PC-9 (cell line): ENCODE results near the gene NF2. TPM values are rescaled to one million over a fixed set of nuclear protein-coding genes. Genes with fewer than 3 reads are reported as not detected.

ENCODE experiments used
- BruUV-seq: library from RNA; stranded (reverse); fragments of 400-500 nt; replicated peaks from 2 replicates; lab custom pipeline; 2021; lab: Mats Ljungman, UMichigan
- CTCF ChIA-PET: fragments of 300-600 bp; sonication (Branson Sonifier 250); formaldehyde crosslinking; loops from one replicate; lab custom pipeline; 2022; ENCODE audit warnings: antibody characterized with exemption; lab: Charles Lee
- POLR2A ChIA-PET: fragments of 300-600 bp; sonication (Branson Sonifier 250); formaldehyde crosslinking; loops from one replicate; lab custom pipeline; 2022; ENCODE audit warnings: antibody characterized with exemption; ENCODE audit not compliant: unreplicated experiment; lab: Charles Lee
- DNase-seq, 2 experiments: peaks; one replicate each; pipeline versions ENCODE4 v3.0.0 to v3.0.0-alpha.2; 2015 to 2022; ENCODE audit warnings: mixed read lengths in 1 of 2
- H2AFZ ChIP-seq: fragments of 200-600 bp; sonication (generic); 2 replicates; pipeline ENCODE4 v1.8.1; 2017; ENCODE audit warnings: antibody characterized with exemption
- H3F3A ChIP-seq: fragments of 200-600 bp; sonication (generic); 2 replicates; pipeline ENCODE4 v1.8.1; 2017; ENCODE audit warnings: antibody characterized with exemption, mild to moderate bottlenecking, low read depth; ENCODE audit not compliant: insufficient read depth
- H3K27ac ChIP-seq: fragments of 200-600 bp; sonication (generic); 2 replicates; pipeline ENCODE4 v1.6.1; 2016; ENCODE audit warnings: mixed run types
- H3K27me3 ChIP-seq: fragments of 200-600 bp; sonication (generic); 2 replicates; pipeline ENCODE4 v1.6.1; 2016; ENCODE audit warnings: low read depth, mixed run types; ENCODE audit not compliant: insufficient read depth
- H3K36me3 ChIP-seq: fragments of 200-600 bp; sonication (generic); 2 replicates; pipeline ENCODE4 v1.6.1; 2016; ENCODE audit warnings: low read depth, mixed run types
- H3K4me1 ChIP-seq: fragments of 200-600 bp; sonication (generic); replicated peaks from 2 replicates; pipeline ENCODE4 v1.6.1; 2016; ENCODE audit warnings: mixed run types; ENCODE audit not compliant: insufficient read depth
- H3K4me2 ChIP-seq: fragments of 200-600 bp; sonication (generic); 2 replicates; pipeline ENCODE4 v1.6.1; 2017; ENCODE audit warnings: mixed run types
- H3K4me3 ChIP-seq: fragments of 200-600 bp; sonication (generic); 2 replicates; pipeline ENCODE4 v1.6.1; 2016; ENCODE audit warnings: mixed run types
- H3K79me2 ChIP-seq: fragments of 200-600 bp; sonication (generic); 2 replicates; pipeline ENCODE4 v1.6.1; 2017; ENCODE audit warnings: low read depth, mixed run types
- H3K9me2 ChIP-seq: fragments of 200-600 bp; sonication (generic); 2 replicates; pipeline ENCODE4 v1.8.1; 2017; ENCODE audit warnings: mild to moderate bottlenecking; ENCODE audit not compliant: insufficient read depth
- H3K9me3 ChIP-seq: fragments of 200-600 bp; sonication (generic); 2 replicates; pipeline ENCODE4 v1.8.1; 2016; ENCODE audit warnings: low read depth; ENCODE audit not compliant: insufficient read depth
- H4K20me1 ChIP-seq: fragments of 200-600 bp; sonication (generic); 2 replicates; pipeline ENCODE4 v1.8.1; 2017; ENCODE audit not compliant: insufficient read depth
- CTCF ChIP-seq: fragments of 200-600 bp; sonication (generic); conservative IDR thresholded peaks from 2 replicates; pipeline ENCODE4 v1.6.1; 2017; ENCODE audit warnings: mixed run types, antibody characterized with exemption, mild to moderate bottlenecking, moderate library complexity
- EZH2 ChIP-seq: fragments of 200-600 bp; sonication (generic); IDR thresholded peaks from 2 replicates; pipeline ENCODE4 v1.8.0; 2017; ENCODE audit warnings: antibody characterized with exemption, low read depth
- intact Hi-C: fragments of 100-400 bp; cut with micrococcal nuclease; formaldehyde crosslinking; loops from one replicate; pipeline ENCODE4 v1.10.0; 2022; ENCODE audit not compliant: unreplicated experiment
- total RNA-seq: library from RNA; stranded (reverse); gene quantifications from 2 replicates; pipeline ENCODE4 v1.2.3, GENCODE V29; 2021

NF2 gene
- total RNA-seq, 1 experiment from 2014 or later, result 73.2 TPM

- ChIA-PET POLR2A (no interaction called here), CTCF (no interaction called here)
These were observed 4.0 kb downstream of the NF2 start for GRCh38 chr22:29607426-29607825.

GRCh38 chr22:29609139-29609538, 5.7 kb downstream of the NF2 start:
- no peak for DNase-seq
- Histone ChIP-seq H3K4me3 (no peak overlapping the region), H3F3A (peaks cover 9% of the 10 kb centered on the region), H3K27ac (no peak overlapping the region), H3K4me1 (peaks cover 18% of the 10 kb centered on the region), H4K20me1 (no peaks in the 10 kb centered on the region), H3K79me2 (peaks cover 100% of the 10 kb centered on the region), H3K9me3 (no peaks in the 10 kb centered on the region), H2AFZ (no peak overlapping the region), H3K9me2 (no peaks in the 10 kb centered on the region), H3K4me2 (no peak overlapping the region), H3K27me3 (no peaks in the 10 kb centered on the region), H3K36me3 (no peaks in the 10 kb centered on the region; the same call in 1 of the 2 replicates)
- ChIA-PET CTCF (no interaction called here), POLR2A (no interaction called here)
- no TSS peak for BruUV-seq
- TF ChIP-seq CTCF (peak; percentile 57), EZH2 (no peak)
- intact Hi-C loops, result no loop called here

More at GRCh38 chr22:29607426-29607825, 4.0 kb downstream of the NF2 start:
- peaks cover 22% of the 10 kb centered on the region for H3K4me1 ChIP-seq
- H3K9me2 ChIP-seq, result no peaks in the 10 kb centered on the region
- H3K79me2 ChIP-seq, result peaks cover 89% of the 10 kb centered on the region
- no peak overlapping the region for H3K4me2 ChIP-seq
- H3F3A ChIP-seq, result peaks cover 9% of the 10 kb centered on the region
- H3K27ac ChIP-seq, result no peak overlapping the region
- no peaks in the 10 kb centered on the region for H3K27me3 ChIP-seq
- H2AFZ ChIP-seq, result no peak overlapping the region
- no peaks in the 10 kb centered on the region for H3K9me3 ChIP-seq
- intact Hi-C loops, result no loop called here
- BruUV-seq, result no TSS peak
- H3K36me3 ChIP-seq, result no peaks in the 10 kb centered on the region; the same call in 1 of the 2 replicates
- H4K20me1 ChIP-seq, result no peaks in the 10 kb centered on the region
- H3K4me3 ChIP-seq, result no peak overlapping the region
- no peak for TF ChIP-seq CTCF
- no peak for TF ChIP-seq EZH2
- DNase-seq, result no peak

- CTCF ChIA-PET, result no interaction called here
These were observed 7.3 kb downstream of the NF2 start for GRCh38 chr22:29610780-29611179.

More at GRCh38 chr22:29610780-29611179, 7.3 kb downstream of the NF2 start:
- H3F3A ChIP-seq, result peaks cover 17% of the 10 kb centered on the region
- TF ChIP-seq CTCF, result no peak
- TF ChIP-seq EZH2, result no peak
- H3K27me3 ChIP-seq, result no peaks in the 10 kb centered on the region
- no TSS peak for BruUV-seq
- H3K4me3 ChIP-seq, result no peak overlapping the region
- intact Hi-C loops, result no loop called here
- H3K4me2 ChIP-seq, result no peak overlapping the region
- no peaks in the 10 kb centered on the region; the same call in 1 of the 2 replicates for H3K36me3 ChIP-seq
- peaks cover 100% of the 10 kb centered on the region for H3K79me2 ChIP-seq
- H4K20me1 ChIP-seq, result no peaks in the 10 kb centered on the region
- H2AFZ ChIP-seq, result no peak overlapping the region
- H3K4me1 ChIP-seq, result peaks cover 12% of the 10 kb centered on the region
- H3K27ac ChIP-seq, result 0 out of 2 replicates have a peak overlapping the region, but pooled peaks have one; percentile 1
- no peaks in the 10 kb centered on the region for H3K9me2 ChIP-seq
- no peak for DNase-seq
- POLR2A ChIA-PET, result no interaction called here
- H3K9me3 ChIP-seq, result no peaks in the 10 kb centered on the region
